ENCODE data around the gene SLC15A1.

The SLC15A1 gene

GRCh38 chr13:98689347-98689968 lies 63.0 kb downstream of the SLC15A1 start:
- no peak for TF ChIP-seq CTCF (IDR thresholded peaks at IDR 0.05; ENCODE audit: low read depth, low read length)
- no peak for TF ChIP-seq MYC (IDR thresholded peaks at IDR 0.05; ENCODE audit: low read depth, low read length)
- TF ChIP-seq MAX (IDR thresholded peaks at IDR 0.05; ENCODE audit: low read depth, low read length), result no peak
- no peak for TF ChIP-seq POLR2A (IDR thresholded peaks at IDR 0.05; ENCODE audit: extremely low read depth, insufficient read length)
- no peak for DNase-seq (ENCODE audit: low read depth)
- no peak overlapping the region for H3K4me3 ChIP-seq (ENCODE audit: low read depth, low read length)

DNA sequence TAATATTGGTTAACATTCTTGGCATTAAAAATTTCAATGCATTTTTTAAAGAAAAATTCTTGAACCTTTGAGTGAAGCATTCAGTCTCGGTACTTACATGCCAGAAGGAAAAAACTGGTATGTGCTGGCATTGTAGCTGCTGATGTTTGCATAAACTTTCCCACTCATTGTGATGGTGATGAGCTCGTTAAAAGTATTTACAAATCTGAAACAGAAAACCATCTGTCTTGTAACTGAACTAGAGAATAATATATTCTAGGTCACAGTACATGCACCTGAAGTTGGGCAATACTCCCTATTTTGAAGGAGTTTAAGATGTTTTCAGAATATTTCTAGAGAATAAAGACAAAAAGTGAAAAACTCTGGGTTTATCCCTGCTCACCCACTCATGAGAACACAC lies 64.1 kb downstream of the SLC15A1 start:
- no peak for DNase-seq (ENCODE audit: low read depth)
- no peak overlapping the region for H3K4me3 ChIP-seq (ENCODE audit: low read depth, low read length)
- no peak for TF ChIP-seq MYC (IDR thresholded peaks at IDR 0.05; ENCODE audit: low read depth, low read length)

GRCh38 chr13:98687319-98687718 lies 65.2 kb downstream of the SLC15A1 start:
- DNase-seq (ENCODE audit: low read depth), result no peak
- no peak for TF ChIP-seq CTCF (IDR thresholded peaks at IDR 0.05; ENCODE audit: low read depth, low read length)
- peak; percentile 69; the same call in 1 of the 2 replicates for TF ChIP-seq MAX (IDR thresholded peaks at IDR 0.05; ENCODE audit: low read depth, low read length)

DNA sequence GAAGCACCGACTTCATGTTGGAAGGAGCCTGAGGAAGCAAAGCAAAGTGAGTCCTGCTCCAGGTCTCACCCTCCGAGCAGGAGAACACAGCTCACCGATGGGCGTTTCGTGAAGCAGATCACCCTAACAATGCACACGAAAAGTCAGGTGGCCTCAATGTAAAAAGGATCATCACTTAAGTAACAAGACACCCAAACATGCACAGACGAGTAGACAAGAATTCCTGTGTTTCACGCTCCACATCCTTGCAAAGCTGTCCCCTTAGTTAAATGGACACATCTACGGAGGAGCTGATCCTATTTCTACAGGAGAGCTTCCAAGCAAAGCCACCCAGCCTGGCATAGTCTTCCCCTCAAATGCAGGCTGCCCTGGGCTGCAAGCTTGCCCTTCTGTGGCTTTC lies 66.2 kb downstream of the SLC15A1 start:
- DNase-seq (ENCODE audit: low read depth), result no peak
- no peak overlapping the region for H3K4me3 ChIP-seq (ENCODE audit: low read depth, low read length)
- TF ChIP-seq CTCF (IDR thresholded peaks at IDR 0.05; ENCODE audit: low read depth, low read length) (no peak), POLR2A (IDR thresholded peaks at IDR 0.05; ENCODE audit: extremely low read depth, insufficient read length) (no peak), MAX (IDR thresholded peaks at IDR 0.05; ENCODE audit: low read depth, low read length) (no peak), MYC (IDR thresholded peaks at IDR 0.05; ENCODE audit: low read depth, low read length) (no peak)

More at GRCh38 chr13:98687319-98687718, 65.2 kb downstream of the SLC15A1 start:
- H3K4me3 ChIP-seq (ENCODE audit: low read depth, low read length), result no peak overlapping the region

GRCh38 chr13:98685146-98685545 lies 67.3 kb downstream of the SLC15A1 start:
- DNase-seq (ENCODE audit: low read depth), result no peak
- TF ChIP-seq MAX (IDR thresholded peaks at IDR 0.05; ENCODE audit: low read depth, low read length) (no peak), MYC (IDR thresholded peaks at IDR 0.05; ENCODE audit: low read depth, low read length) (no peak), CTCF (IDR thresholded peaks at IDR 0.05; ENCODE audit: low read depth, low read length) (no peak), POLR2A (IDR thresholded peaks at IDR 0.05; ENCODE audit: extremely low read depth, insufficient read length) (no peak)
- no peak overlapping the region for H3K4me3 ChIP-seq (ENCODE audit: low read depth, low read length)

GRCh38 chr13:98681049-98681448 lies 71.4 kb downstream of the SLC15A1 start:
- DNase-seq (ENCODE audit: low read depth), result no peak
- no peak for TF ChIP-seq MYC (IDR thresholded peaks at IDR 0.05; ENCODE audit: low read depth, low read length)
- TF ChIP-seq CTCF (IDR thresholded peaks at IDR 0.05; ENCODE audit: low read depth, low read length), result no peak
- TF ChIP-seq MAX (IDR thresholded peaks at IDR 0.05; ENCODE audit: low read depth, low read length), result no peak
- TF ChIP-seq POLR2A (IDR thresholded peaks at IDR 0.05; ENCODE audit: extremely low read depth, insufficient read length), result no peak
- H3K4me3 ChIP-seq (ENCODE audit: low read depth, low read length), result no peak overlapping the region
